HEK293 (cell line): ENCODE data around the gene ABCA7.

Experiments used
- CTCF ChIA-PET: fragments of 350-600 bp; formaldehyde crosslinking; extraction: SDS; loops from one replicate; lab custom pipeline; 2021; ENCODE audit warnings: antibody characterized with exemption; lab: Yijun Ruan, JAX
- POLR2A ChIA-PET: fragments of 300-600 bp; formaldehyde crosslinking; extraction: SDS; loops from one replicate; lab custom pipeline; 2020; ENCODE audit warnings: antibody characterized with exemption, inconsistent platforms; lab: Yijun Ruan, JAX
- H3K27ac ChIP-seq: fragments of 200-500 bp; sonication (Bioruptor generic); 2 replicates; pipeline ENCODE4 v1.5.1; 2014; ENCODE audit warnings: low read depth, low read length, control low read depth, inconsistent platforms; ENCODE audit errors: extremely low read depth
- H3K36me3 ChIP-seq, 2 experiments: fragments of 200-500 bp in 1 of 2; sonication (Bioruptor generic) in 1 of 2; 1 replicate in 1 of 2; 2 replicates in 1 of 2; pipeline ENCODE4 v1.5.1; 2014 to 2017; ENCODE audit warnings: inconsistent platforms in 2 of 2, low read length in 2 of 2; ENCODE audit not compliant: control insufficient read depth in 2 of 2, insufficient read depth in 1 of 2
- H3K4me1 ChIP-seq: fragments of 200-500 bp; sonication (Bioruptor generic); 2 replicates; pipeline ENCODE4 v1.5.1; 2014; ENCODE audit warnings: mild to moderate bottlenecking, low read length, inconsistent platforms; ENCODE audit not compliant: control insufficient read depth, insufficient read depth
- H3K4me3 ChIP-seq: 2 replicates; pipeline ENCODE4 v1.5.1; 2011; ENCODE audit warnings: low read depth, mild to moderate bottlenecking, control low read depth, low read length, moderate library complexity
- H3K9me3 ChIP-seq: fragments of 200-500 bp; sonication (Bioruptor generic); 2 replicates; pipeline ENCODE4 v1.5.1; 2014; ENCODE audit warnings: low read depth, low read length, inconsistent platforms; ENCODE audit not compliant: control insufficient read depth, insufficient read depth
- FEZF1 ChIP-seq: fragments of 450-650 bp; formaldehyde crosslinking; IDR thresholded peaks from 2 replicates; pipeline ENCODE4 v1.5.1; 2016; ENCODE audit warnings: missing biosample characterization, missing genetic modification characterization
- GLI4 ChIP-seq: fragments of 450-650 bp; formaldehyde crosslinking; IDR thresholded peaks from 2 replicates; pipeline ENCODE4 v1.5.1; 2016; ENCODE audit warnings: missing biosample characterization, missing genetic modification characterization
- GLIS1 ChIP-seq: fragments of 450-650 bp; formaldehyde crosslinking; IDR thresholded peaks from 2 replicates; pipeline ENCODE4 v1.5.1; 2016; ENCODE audit warnings: missing biosample characterization, missing genetic modification characterization
- HIC1 ChIP-seq: fragments of 450-650 bp; formaldehyde crosslinking; IDR thresholded peaks from 2 replicates; pipeline ENCODE4 v1.5.1; 2016; ENCODE audit warnings: missing biosample characterization, missing genetic modification characterization
- PATZ1 ChIP-seq: fragments of 450-650 bp; formaldehyde crosslinking; IDR thresholded peaks from 2 replicates; pipeline ENCODE4 v1.5.1; 2016; ENCODE audit warnings: missing biosample characterization, missing genetic modification characterization
- PRDM6 ChIP-seq: fragments of 450-650 bp; formaldehyde crosslinking; IDR thresholded peaks from 2 replicates; pipeline ENCODE4 v1.5.1; 2017; ENCODE audit warnings: missing biosample characterization, missing genetic modification characterization
- YY1 ChIP-seq: fragments of 450-650 bp; formaldehyde crosslinking; IDR thresholded peaks from 2 replicates; pipeline ENCODE4 v1.5.1; 2018; ENCODE audit warnings: missing biosample characterization, missing genetic modification characterization
- ZBTB10 ChIP-seq: fragments of 450-650 bp; formaldehyde crosslinking; IDR thresholded peaks from 2 replicates; pipeline ENCODE4 v1.5.1; 2016; ENCODE audit warnings: missing biosample characterization, missing genetic modification characterization
- ZBTB26 ChIP-seq: fragments of 450-650 bp; formaldehyde crosslinking; optimal IDR thresholded peaks from 2 replicates; pipeline ENCODE3; 2016; ENCODE audit warnings: missing biosample characterization, mild to moderate bottlenecking, missing genetic modification characterization
- ZBTB7A ChIP-seq: fragments of 450-650 bp; formaldehyde crosslinking; IDR thresholded peaks from 2 replicates; pipeline ENCODE4 v1.5.1; 2016; ENCODE audit warnings: low read depth, missing biosample characterization, missing genetic modification characterization
- ZBTB8A ChIP-seq: fragments of 450-650 bp; formaldehyde crosslinking; IDR thresholded peaks from 2 replicates; pipeline ENCODE4 v1.5.1; 2016; ENCODE audit warnings: missing biosample characterization, missing genetic modification characterization
- ZNF112 ChIP-seq: fragments of 450-650 bp; formaldehyde crosslinking; IDR thresholded peaks from 2 replicates; pipeline ENCODE4 v1.5.0; 2017; ENCODE audit warnings: missing biosample characterization, missing genetic modification characterization
- ZNF223 ChIP-seq: fragments of 450-650 bp; formaldehyde crosslinking; IDR thresholded peaks from 2 replicates; pipeline ENCODE4 v1.5.1; 2016; ENCODE audit warnings: missing biosample characterization, missing genetic modification characterization
- ZNF341 ChIP-seq: fragments of 450-650 bp; formaldehyde crosslinking; IDR thresholded peaks from 2 replicates; pipeline ENCODE4; 2016; ENCODE audit warnings: low read depth, missing biosample characterization, missing genetic modification characterization
- ZNF350 ChIP-seq: fragments of 450-650 bp; formaldehyde crosslinking; IDR thresholded peaks from 2 replicates; pipeline ENCODE4 v1.5.0; 2017; ENCODE audit warnings: missing biosample characterization, mild to moderate bottlenecking, missing genetic modification characterization
- ZNF629 ChIP-seq: fragments of 450-650 bp; formaldehyde crosslinking; IDR thresholded peaks from 2 replicates; pipeline ENCODE4 v1.5.1; 2017; ENCODE audit warnings: missing biosample characterization, missing genetic modification characterization
- ZNF664 ChIP-seq: fragments of 450-650 bp; formaldehyde crosslinking; IDR thresholded peaks from 2 replicates; pipeline ENCODE4 v1.5.1; 2016; ENCODE audit warnings: missing biosample characterization, missing genetic modification characterization
- ZNF677 ChIP-seq: fragments of 450-650 bp; IDR thresholded peaks from 2 replicates; pipeline ENCODE4 v1.5.0; 2018; ENCODE audit warnings: missing biosample characterization, mild to moderate bottlenecking, missing genetic modification characterization, moderate library complexity
- ZNF777 ChIP-seq: fragments of 450-650 bp; formaldehyde crosslinking; IDR thresholded peaks from 2 replicates; pipeline ENCODE4 v1.5.1; 2017; ENCODE audit warnings: missing biosample characterization, missing genetic modification characterization, borderline replicate concordance
- ZSCAN5A ChIP-seq: fragments of 450-650 bp; formaldehyde crosslinking; IDR thresholded peaks from 2 replicates; pipeline ENCODE4 v1.5.1; 2016; ENCODE audit warnings: missing biosample characterization, missing genetic modification characterization

ABCA7 gene

GRCh38 chr19:1093811-1094553 is 54.1 kb downstream of the ABCA7 start:
- ChIA-PET POLR2A (interaction anchor here (0.6 to 1.3 kb wide), 7 partner anchors 8 to 66 kb away, joined by 3 to 6 read pairs (median 4); partner anchors contain the start of genes ABCA7 and ARHGAP45), CTCF (interaction anchor here (0.6 to 1.0 kb wide), 3 partner anchors 65 to 124 kb away, joined by 3 read pairs; no protein-coding TSS in a partner anchor)
- peaks cover 13 to 39% of the 10 kb centered on the region in 2 experiments; a peak in 2 of 3 replicates for H3K36me3 ChIP-seq
- peak overlapping the region; percentile 83 for H3K4me3 ChIP-seq
- H3K27ac ChIP-seq: no peak overlapping the region
- H3K9me3 ChIP-seq: no peaks in the 10 kb centered on the region
- H3K4me1 ChIP-seq: peaks cover 4% of the 10 kb centered on the region; the same call in 1 of the 2 replicates
- TF ChIP-seq PRDM6 (tag by site-specific recombination): no peak
- TF ChIP-seq ZNF350 (tag by site-specific recombination): no peak
- no peak for TF ChIP-seq FEZF1
- no peak for TF ChIP-seq GLIS1 (tag by site-specific recombination)
- TF ChIP-seq ZSCAN5A (tag by site-specific recombination): no peak
- no peak for TF ChIP-seq GLI4
- no peak for TF ChIP-seq ZNF677
- no peak for TF ChIP-seq ZBTB8A (tag by site-specific recombination)
- TF ChIP-seq ZBTB10 (tag by site-specific recombination): no peak

- ChIA-PET CTCF (interaction anchor here (1.0 kb wide), 1 partner anchor 66 kb away, joined by 3 read pairs; no protein-coding TSS in a partner anchor), POLR2A (interaction anchor here (0.8 to 1.3 kb wide), 6 partner anchors 9 to 66 kb away, joined by 3 to 6 read pairs (median 4); partner anchors contain the start of genes ABCA7 and ARHGAP45)
- Histone ChIP-seq H3K27ac (peak overlapping the region; percentile 18; the same call in 1 of the 2 replicates), H3K9me3 (no peaks in the 10 kb centered on the region), H3K4me3 (peak overlapping the region; percentile 83), H3K36me3 (peaks cover 13 to 33% of the 10 kb centered on the region in 2 experiments; a peak in 2 of 3 replicates), H3K4me1 (peaks cover 4% of the 10 kb centered on the region; the same call in 1 of the 2 replicates)
- TF ChIP-seq ZNF223 (tag by site-specific recombination): no peak
- no peak for TF ChIP-seq ZNF112 (tag by site-specific recombination)
- TF ChIP-seq ZNF629: no peak
- TF ChIP-seq HIC1 (tag by site-specific recombination): 0 out of 2 replicates have a peak, but pooled peaks have one; percentile 19
- 0 out of 2 replicates have a peak, but pooled peaks have one; percentile 1 for TF ChIP-seq YY1
- TF ChIP-seq ZNF341: no peak
- TF ChIP-seq ZNF664 (tag by site-specific recombination): no peak
- TF ChIP-seq ZBTB7A (tag by site-specific recombination): 0 out of 2 replicates have a peak, but pooled peaks have one; percentile 11
- TF ChIP-seq ZBTB26 (tag by site-specific recombination): no peak
- no peak for TF ChIP-seq ZNF777 (tag by site-specific recombination)
- TF ChIP-seq PATZ1 (tag by site-specific recombination): 0 out of 2 replicates have a peak, but pooled peaks have one; percentile 17
Measured at GRCh38 chr19:1094655-1094977, 54.7 kb downstream of the ABCA7 start.
